GM18502 (cell line): Measurements from ENCODE around the gene GRM8.

ENCODE experiments used
- ATAC-seq: cut with Tn5 transposase; IDR thresholded peaks from one replicate; pipeline ENCODE4 v1.9.1; 2021; ENCODE audit warnings: mild to moderate bottlenecking; ENCODE audit not compliant: unreplicated experiment, poor library complexity

Gene GRM8

GRCh38 chr7:126487728-126488442, 764.9 kb downstream of the GRM8 start:
- peak; percentile 61 for ATAC-seq

- ATAC-seq = no peak
Measured at GRCh38 chr7:126486806-126487205, 765.9 kb downstream of the GRM8 start.

DNA sequence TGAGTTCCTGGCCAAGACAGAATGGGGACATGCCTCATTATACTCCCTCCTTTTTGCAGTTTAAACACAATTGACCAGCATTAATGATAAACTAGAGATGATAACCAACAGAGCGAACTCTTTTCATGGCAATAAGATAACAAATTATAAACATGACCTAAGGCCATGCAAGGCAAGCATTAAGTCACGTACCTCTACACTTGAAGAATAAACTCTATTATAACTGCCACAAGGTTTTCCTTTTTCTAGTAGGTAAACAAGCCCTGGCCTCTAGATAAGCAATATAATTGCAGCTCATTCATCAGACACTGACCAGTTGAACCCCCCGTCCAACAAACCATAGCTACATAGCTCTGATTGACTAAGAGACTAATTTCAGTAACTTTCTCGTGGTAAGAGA, 767.0 kb downstream of the GRM8 start:
- ATAC-seq = no peak

- no peak for ATAC-seq
Measured at GRCh38 chr7:126483972-126484371, 768.8 kb downstream of the GRM8 start.

- ATAC-seq = no peak
Measured at GRCh38 chr7:126472825-126473224, 779.9 kb downstream of the GRM8 start.

GRCh38 chr7:126462405-126462804, 790.3 kb downstream of the GRM8 start:
- no peak for ATAC-seq

DNA sequence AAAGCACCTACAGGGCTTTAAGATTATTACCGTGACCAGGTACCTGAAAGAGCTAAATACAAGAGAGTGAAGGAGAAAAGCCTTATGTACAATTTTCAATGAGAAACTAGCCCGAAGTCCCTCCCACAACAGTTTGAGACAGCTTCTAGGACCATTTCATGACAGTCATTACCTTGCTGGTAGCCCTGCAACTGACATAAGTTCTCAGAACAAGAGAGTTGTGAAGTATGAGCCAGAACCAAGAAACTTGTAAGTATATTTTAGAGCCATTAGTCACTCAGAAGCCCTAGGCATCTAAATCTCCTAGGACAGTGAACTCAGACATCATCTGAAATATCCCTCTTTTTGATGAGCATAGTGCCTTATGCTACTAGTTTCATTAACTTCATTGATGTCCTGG, 792.1 kb downstream of the GRM8 start:
- ATAC-seq = no peak

- no peak for ATAC-seq
Measured at GRCh38 chr7:126453104-126453503, 799.6 kb downstream of the GRM8 start.

DNA sequence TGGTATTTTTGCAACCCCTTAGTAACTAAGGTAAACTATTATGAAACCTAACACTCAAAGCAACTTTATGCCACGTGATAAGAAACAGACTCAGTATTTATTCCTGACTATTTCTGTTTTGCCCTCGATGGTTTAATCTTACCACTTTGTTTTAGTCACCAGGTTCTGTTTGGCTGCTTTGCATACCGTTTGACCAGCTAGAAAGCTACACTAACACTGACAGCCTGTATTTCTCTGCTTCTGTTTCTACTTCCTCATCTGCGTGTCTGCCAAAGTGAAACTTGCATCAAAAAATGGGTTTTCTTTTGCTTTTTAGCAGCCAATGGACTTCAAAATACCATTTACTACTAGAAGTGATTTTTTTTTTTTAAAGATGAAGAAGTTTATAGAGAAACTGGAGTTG, 802.5 kb downstream of the GRM8 start:
- ATAC-seq = peak; percentile 96

- ATAC-seq = peak; percentile 20
Measured at GRCh38 chr7:126449611-126450268, 803.0 kb downstream of the GRM8 start.

DNA sequence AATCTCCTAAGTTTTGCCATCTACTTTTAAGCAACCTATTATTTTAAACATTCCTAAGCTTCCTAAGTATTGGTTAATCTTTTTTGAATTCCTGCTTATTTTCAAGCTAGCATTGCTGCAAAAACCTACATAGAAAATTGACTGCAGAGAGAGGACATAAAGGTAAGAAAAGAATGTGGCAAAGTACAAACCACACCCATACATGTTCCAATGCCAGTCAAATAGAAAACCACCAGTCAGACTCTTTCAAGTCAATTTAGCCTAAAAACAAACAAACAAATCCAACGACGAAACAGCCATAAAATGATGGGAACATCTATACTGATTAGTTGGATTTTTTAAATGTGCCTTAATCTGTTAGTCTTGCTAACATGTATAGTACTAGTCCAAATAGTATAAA, 804.8 kb downstream of the GRM8 start:
- ATAC-seq = no peak

GRCh38 chr7:126445991-126446390, 806.8 kb downstream of the GRM8 start:
- no peak for ATAC-seq

DNA sequence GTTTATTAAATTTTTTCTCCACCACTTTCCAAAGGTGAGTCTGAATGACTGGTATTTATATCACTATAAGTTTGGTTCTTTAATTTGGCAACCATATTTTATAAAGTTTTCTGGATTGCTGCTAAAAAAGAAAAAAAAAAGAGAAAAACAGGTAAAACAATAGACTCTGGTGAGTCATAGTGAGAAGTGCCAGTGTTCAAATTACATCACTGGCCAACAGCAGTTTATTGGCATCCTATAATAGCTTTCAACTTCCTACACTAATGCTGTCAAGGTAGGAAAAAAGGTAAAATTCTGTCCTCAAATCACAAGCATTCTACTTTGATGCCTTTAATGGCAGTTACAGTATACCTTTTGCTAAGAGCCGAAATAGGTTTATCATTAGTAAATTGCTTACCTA, 808.8 kb downstream of the GRM8 start:
- no peak for ATAC-seq

- ATAC-seq = no peak
Measured at GRCh38 chr7:126442908-126443307, 809.8 kb downstream of the GRM8 start.

DNA sequence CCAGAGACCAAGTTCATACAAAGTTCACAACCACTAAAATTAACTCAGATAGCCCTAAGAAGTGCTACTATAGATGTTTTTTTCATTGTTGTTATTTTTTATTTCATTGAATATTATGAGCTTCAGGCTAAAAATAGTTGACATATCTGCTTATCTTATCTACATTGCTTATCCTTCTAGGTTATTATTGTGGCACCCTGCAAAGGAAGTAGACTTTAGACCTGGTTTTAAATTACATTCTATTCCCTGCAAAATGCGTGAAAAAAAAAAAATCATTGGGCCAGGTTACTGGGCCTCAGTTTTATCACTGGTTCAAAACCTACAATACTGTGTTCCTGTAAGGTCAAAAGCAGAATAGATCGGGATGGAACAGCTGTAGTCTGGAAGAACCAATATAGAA, 811.0 kb downstream of the GRM8 start:
- no peak for ATAC-seq

- no peak for ATAC-seq
Measured at GRCh38 chr7:126440542-126440941, 812.2 kb downstream of the GRM8 start.

DNA sequence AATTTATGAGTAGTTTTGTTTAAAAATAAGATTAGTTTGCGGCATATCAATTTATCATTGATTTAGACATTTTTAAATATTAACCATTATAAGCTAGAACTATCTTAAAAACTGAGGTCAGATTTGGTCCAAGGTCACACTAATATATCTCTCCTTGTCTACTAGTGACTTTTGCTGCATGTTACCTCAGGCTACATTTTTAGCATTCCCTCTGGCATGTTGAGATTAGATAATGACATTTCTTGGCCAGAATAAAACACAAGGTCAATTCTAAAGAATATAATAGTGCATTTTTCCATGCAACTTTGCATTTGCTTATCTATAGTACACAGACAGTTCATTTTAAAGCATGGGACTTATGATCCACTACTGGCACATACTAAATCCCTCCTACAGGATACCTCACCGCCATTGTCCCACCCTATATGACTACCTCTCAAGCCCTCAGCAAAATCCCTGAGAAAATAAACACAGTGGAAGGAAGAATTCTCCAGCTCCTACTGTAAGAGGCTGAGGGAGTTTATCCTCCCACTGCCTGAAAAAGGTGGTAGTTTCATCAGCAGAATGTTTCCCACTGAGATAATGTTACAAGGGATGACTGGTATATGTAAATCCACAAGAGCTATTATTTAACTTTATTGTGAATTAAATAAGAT, 816.4 kb downstream of the GRM8 start:
- ATAC-seq = no peak

- ATAC-seq = no peak
Measured at GRCh38 chr7:126426652-126427051, 826.1 kb downstream of the GRM8 start.

- ATAC-seq = no peak
Measured at GRCh38 chr7:126424985-126425384, 827.8 kb downstream of the GRM8 start.

GRCh38 chr7:126419047-126419446, 833.7 kb downstream of the GRM8 start:
- ATAC-seq = no peak

- ATAC-seq = peak; percentile 74
Measured at GRCh38 chr7:126411821-126412383, 840.8 kb downstream of the GRM8 start.
